Colonic mucosa (tissue), 4 donors: ENCODE results near the gene SPACA6. TPM values are rescaled to one million over a fixed set of nuclear protein-coding genes. Genes with fewer than 3 reads are reported as not detected.
"Not testable (repeated sequence)": the region's sequence is repeated elsewhere in the genome, so short reads cannot be mapped to it uniquely, and the experiment has no call there.

ENCODE experiments used
- DNase-seq: peaks from one replicate; pipeline ENCODE4 v3.0.0-alpha.2; 2020
- H3K27ac ChIP-seq: fragments of 200-600 bp; one replicate; pipeline ENCODE4 v1.8.0; 2021
- H3K27me3 ChIP-seq: fragments of 200-600 bp; one replicate; pipeline ENCODE4 v1.8.0; 2021
- H3K36me3 ChIP-seq: fragments of 200-600 bp; one replicate; pipeline ENCODE4 v1.8.0; 2021
- H3K4me1 ChIP-seq: fragments of 200-600 bp; one replicate; pipeline ENCODE4 v1.8.0; 2021; ENCODE audit warnings: mild to moderate bottlenecking
- H3K4me3 ChIP-seq: fragments of 200-600 bp; one replicate; pipeline ENCODE4 v1.8.0; 2021
- H3K9ac ChIP-seq, 2 donors: one replicate each; pipeline ENCODE4 v1.7.0; 2013; ENCODE audit warnings: control low read depth in 2 of 2, low read depth in 2 of 2, low read length in 2 of 2
- H3K9me3 ChIP-seq: fragments of 200-600 bp; one replicate; pipeline ENCODE4 v1.8.0; 2021
- intact Hi-C: fragments of 100-400 bp; cut with DNase I; formaldehyde crosslinking; loops from one replicate; pipeline ENCODE4 v1.14.1; 2022
- total RNA-seq, 2 donors: library from RNA; stranded (reverse); fragmentation: NEBNext Ultra II Directional in 1 of 2; extraction: Animal tissue kit (Norgen Biotek cat#: 25700) in 1 of 2; gene quantifications; one replicate each; pipeline ENCODE4 v1.2.1, GENCODE V29; 2021
- TF ChIP-seq, protein P1 (sequence below): fragments of 200-600 bp; IDR thresholded peaks from one replicate; pipeline ENCODE4 v1.8.0; 2022; ENCODE audit warnings: antibody characterized with exemption, mild to moderate bottlenecking
- donor health status: healthy.
- donor health status: DM: no; HTN: no; CAD: no.
- donor health status: DM: no; HTN: no; CAD: no.

Gene SPACA6, protein sequence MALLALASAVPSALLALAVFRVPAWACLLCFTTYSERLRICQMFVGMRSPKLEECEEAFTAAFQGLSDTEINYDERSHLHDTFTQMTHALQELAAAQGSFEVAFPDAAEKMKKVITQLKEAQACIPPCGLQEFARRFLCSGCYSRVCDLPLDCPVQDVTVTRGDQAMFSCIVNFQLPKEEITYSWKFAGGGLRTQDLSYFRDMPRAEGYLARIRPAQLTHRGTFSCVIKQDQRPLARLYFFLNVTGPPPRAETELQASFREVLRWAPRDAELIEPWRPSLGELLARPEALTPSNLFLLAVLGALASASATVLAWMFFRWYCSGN
- 1 to 10 TPM; 3.0 to 4.3 TPM for total RNA-seq

DNA sequence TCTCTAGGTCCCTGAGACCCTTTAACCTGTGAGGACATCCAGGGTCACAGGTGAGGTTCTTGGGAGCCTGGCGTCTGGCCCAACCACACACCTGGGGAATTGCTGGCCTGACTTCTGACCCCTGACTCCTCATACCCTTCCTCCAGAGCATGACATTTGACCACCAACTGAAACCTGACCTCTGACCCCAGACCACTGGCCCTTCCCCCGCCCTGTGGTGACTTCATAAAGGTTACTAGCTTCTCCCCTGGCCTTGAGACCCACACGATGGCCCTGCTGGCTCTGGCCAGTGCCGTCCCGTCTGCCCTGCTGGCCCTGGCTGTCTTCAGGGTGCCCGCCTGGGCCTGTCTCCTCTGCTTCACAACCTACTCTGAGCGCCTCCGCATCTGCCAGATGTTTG lies at the start of gene SPACA6:
Gene SPACA6, plus strand, starts transcription at position 71 of the 400 bp plus-strand sequence. Its CDS starts 197 bp downstream, at position 268.
- Histone ChIP-seq H3K9me3 (no peaks in the 10 kb centered on the region), H3K4me3 (no peak within 1 kb of the TSS), H3K9ac (peak within 1 kb of the TSS in 1 of 2 donors; percentile 35), H3K4me1 (no peaks in the 10 kb centered on the region), H3K27ac (no peak within 1 kb of the TSS), H3K27me3 (peaks cover 3% of the 10 kb centered on the region), H3K36me3 (no peaks in the 10 kb centered on the region)
- intact Hi-C loops = no loop called here
- TF ChIP-seq, protein P1, sequence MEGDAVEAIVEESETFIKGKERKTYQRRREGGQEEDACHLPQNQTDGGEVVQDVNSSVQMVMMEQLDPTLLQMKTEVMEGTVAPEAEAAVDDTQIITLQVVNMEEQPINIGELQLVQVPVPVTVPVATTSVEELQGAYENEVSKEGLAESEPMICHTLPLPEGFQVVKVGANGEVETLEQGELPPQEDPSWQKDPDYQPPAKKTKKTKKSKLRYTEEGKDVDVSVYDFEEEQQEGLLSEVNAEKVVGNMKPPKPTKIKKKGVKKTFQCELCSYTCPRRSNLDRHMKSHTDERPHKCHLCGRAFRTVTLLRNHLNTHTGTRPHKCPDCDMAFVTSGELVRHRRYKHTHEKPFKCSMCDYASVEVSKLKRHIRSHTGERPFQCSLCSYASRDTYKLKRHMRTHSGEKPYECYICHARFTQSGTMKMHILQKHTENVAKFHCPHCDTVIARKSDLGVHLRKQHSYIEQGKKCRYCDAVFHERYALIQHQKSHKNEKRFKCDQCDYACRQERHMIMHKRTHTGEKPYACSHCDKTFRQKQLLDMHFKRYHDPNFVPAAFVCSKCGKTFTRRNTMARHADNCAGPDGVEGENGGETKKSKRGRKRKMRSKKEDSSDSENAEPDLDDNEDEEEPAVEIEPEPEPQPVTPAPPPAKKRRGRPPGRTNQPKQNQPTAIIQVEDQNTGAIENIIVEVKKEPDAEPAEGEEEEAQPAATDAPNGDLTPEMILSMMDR = no peak
- DNase-seq = no peak

DNA sequence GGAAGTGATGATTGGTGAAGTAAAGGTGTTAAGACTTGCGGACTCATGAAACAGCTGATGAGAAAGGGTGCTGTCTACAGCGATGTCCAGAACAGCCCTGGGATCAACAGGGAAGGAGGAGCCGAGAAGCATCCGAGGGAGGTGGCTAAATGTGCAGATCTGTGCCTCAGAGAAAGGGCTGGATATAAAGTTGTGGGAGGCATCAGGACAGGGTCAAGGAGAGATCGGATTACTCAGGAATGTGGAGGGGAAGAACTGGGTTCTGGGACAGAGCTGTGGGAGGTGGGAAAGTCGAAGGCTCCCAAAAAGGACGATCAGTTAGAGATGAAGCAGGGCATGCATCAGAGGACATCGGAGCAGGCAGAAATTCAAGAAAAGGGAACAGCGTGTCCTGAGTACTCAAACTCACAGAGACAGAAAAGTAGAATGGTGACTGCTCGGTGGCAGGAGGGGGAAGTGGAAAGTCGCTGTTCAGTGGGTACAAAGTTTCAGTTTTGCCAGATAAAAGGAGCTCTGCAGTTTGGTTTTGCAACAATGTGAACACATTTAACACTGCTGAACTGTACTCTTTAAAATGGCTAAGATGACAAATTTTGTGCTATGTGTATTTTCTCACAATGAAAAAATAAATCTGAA lies 48.4 kb upstream of the SPACA6 start:
- Histone ChIP-seq H3K9me3 (no peaks in the 10 kb centered on the region), H3K9ac (no peak overlapping the region), H3K27ac (no peak overlapping the region), H3K36me3 (no peaks in the 10 kb centered on the region), H3K27me3 (no peaks in the 10 kb centered on the region), H3K4me1 (no peaks in the 10 kb centered on the region), H3K4me3 (no peak overlapping the region)
- TF ChIP-seq, protein P1 = no peak
- intact Hi-C loops = no loop called here
- no peak for DNase-seq

DNA sequence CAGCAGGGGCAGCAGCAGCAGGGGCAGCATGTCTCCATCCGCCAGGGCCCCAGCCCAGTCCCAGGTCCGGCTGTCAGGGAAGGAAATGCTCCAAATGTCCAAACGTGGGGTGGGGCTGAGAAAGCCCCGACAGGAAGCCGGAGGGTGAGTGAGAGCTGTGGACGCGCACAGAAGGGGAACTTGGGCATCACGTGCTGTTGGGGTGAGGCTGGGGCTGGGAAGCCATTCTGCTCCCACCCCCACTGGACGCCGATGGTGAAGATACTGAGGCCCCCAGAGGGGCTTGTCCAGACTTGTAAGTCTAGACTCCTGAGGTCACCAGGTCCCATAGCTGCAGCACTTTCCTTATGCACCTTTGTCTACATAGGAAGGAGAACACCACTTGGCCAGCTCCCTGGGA lies 46.4 kb upstream of the SPACA6 start, which contains the start of gene SIGLEC14:
Gene SIGLEC14, minus strand, starts transcription at position 96 of the 400 bp plus-strand sequence. Its CDS starts 66 bp downstream, at position 30.
- not testable (repeated sequence) for H3K27ac ChIP-seq, H3K9me3 ChIP-seq

DNA sequence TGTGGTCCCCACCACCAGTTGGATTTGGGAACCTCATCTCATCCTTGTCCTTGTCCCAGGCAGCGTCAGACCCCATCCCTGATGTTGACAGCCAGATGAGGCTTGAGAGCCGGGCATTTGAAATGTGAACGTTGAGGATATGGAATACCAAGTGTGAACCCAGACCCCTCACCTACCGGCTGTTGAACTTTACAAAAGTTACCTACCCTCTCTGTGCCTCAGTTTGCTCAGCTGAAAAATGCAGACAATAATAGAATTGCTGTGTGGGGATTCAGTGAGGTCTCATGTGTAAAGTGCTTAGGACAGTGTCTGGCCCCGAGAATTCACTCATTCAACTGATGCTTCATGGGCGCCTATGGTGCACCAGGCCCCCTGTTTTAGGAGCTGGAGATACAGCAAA lies 45.8 kb upstream of the SPACA6 start:
- H3K4me1 ChIP-seq = no peaks in the 10 kb centered on the region
- no peaks in the 10 kb centered on the region for H3K36me3 ChIP-seq
- TF ChIP-seq, protein P1 = no peak
- intact Hi-C loops = no loop called here
- H3K9me3 ChIP-seq = no peaks in the 10 kb centered on the region
- no peak overlapping the region for H3K27ac ChIP-seq
- no peak for DNase-seq
- no peak overlapping the region for H3K9ac ChIP-seq
- H3K27me3 ChIP-seq = no peaks in the 10 kb centered on the region
- no peak overlapping the region for H3K4me3 ChIP-seq

More for the DNA sequence above, 46.4 kb upstream of the SPACA6 start, which contains the start of gene SIGLEC14:
- H3K27me3 ChIP-seq, H3K4me3 ChIP-seq, DNase-seq, intact Hi-C loops, H3K36me3 ChIP-seq, H3K4me1 ChIP-seq, H3K9ac ChIP-seq: not testable (repeated sequence)

DNA sequence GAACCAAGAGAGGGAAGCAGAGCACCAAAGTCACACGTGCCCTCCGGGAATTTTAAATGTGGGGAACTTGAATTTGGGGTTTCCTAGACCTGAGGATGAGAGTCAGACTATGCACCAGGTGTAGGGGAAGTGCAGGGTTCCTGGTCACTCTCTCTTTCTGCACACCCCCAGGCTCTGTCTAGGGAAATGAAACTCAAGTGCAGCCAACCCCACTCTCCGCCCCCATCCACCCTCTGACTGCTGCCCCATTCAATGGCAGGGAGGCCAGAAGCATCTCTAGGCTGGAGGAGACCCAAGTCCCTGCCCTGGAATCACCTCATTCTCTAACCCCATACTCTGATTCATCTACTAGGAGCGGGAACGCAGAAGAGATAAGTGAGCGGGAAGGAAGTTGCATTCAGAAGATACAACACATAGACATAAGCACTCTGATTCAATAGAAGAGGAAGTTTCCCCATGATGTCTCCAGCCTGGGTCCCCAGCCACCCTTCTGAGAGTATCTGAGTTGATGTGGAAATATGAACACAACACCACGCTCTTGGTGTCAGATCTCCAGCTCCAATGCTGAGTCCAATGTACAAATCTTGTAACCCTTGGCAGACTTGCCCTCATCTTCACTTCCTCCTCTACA lies 41.8 kb upstream of the SPACA6 start:
- Histone ChIP-seq H3K27me3 (no peaks in the 10 kb centered on the region), H3K27ac (no peak overlapping the region), H3K9me3 (no peaks in the 10 kb centered on the region), H3K9ac (no peak overlapping the region), H3K36me3 (no peaks in the 10 kb centered on the region), H3K4me1 (no peaks in the 10 kb centered on the region), H3K4me3 (no peak overlapping the region)
- intact Hi-C loops = loop anchor here (10.0 kb wide), 1 partner anchor 123 kb away; no protein-coding TSS in a partner anchor
- DNase-seq = no peak
- TF ChIP-seq, protein P1 = no peak
